SK-N-MC (cell line): ENCODE measurements around the gene PPP1R12B.
"Not testable (repeated sequence)": the region's sequence is repeated elsewhere in the genome, so short reads cannot be mapped to it uniquely, and the experiment has no call there.

Experiments used
- EZH2 ChIP-seq: fragments of 200-600 bp; sonication (generic); IDR thresholded peaks from one replicate; pipeline ENCODE4 v1.6.1; 2017; ENCODE audit warnings: antibody characterized with exemption
- FOXP2 ChIP-seq: optimal IDR thresholded peaks from 2 replicates; pipeline ENCODE3; 2011; ENCODE audit warnings: mild to moderate bottlenecking, moderate library complexity; ENCODE audit not compliant: insufficient read depth; ENCODE audit errors: extremely low read length, control extremely low read depth
- POLR2AphosphoS5 ChIP-seq: IDR thresholded peaks from 2 replicates; pipeline ENCODE4 v1.6.1; 2012; ENCODE audit warnings: mild to moderate bottlenecking, low read depth, low read length, borderline replicate concordance

DNA sequence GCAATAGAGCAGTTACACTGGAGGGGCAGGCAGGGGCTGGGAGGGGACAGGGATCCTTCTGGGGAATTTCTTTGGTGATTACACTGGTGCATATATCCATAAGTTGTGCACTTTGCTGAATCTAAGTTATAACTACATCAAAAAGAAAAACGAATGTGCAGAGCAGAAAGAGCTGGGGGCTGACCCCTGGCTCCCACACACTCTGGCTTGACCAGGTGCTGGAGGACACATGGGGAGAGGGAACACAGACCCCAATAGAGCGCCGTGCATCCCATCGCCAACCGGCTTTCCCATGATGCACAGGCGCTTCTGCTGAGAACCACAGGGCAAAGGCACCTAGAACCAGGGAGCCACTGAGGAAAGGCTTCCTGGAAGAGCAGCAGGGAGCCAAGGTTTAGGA is 281.6 kb downstream of the PPP1R12B start:
- TF ChIP-seq POLR2AphosphoS5, EZH2, FOXP2: not testable (repeated sequence)
